Liver (tissue), 9 donors: Measurements from ENCODE around the gene CYBA. TPM values are rescaled to one million over a fixed set of nuclear protein-coding genes. Genes with fewer than 3 reads are reported as not detected.

Source experiments
- DNase-seq: peaks from one replicate; pipeline ENCODE4 v3.0.0-alpha.2; 2017; ENCODE audit warnings: low spot score
- H3K27ac ChIP-seq, 2 donors: one replicate each; pipeline ENCODE4 v1.7.0; 2013; ENCODE audit warnings: inconsistent platforms in 2 of 2, low read length in 2 of 2, control low read depth in 1 of 2, low read depth in 1 of 2, mild to moderate bottlenecking in 1 of 2
- H3K27me3 ChIP-seq, 4 donors: one replicate each; pipeline versions ENCODE4 v1.6.1 to v1.7.0; 2013; ENCODE audit warnings: low read length in 3 of 4, inconsistent platforms in 1 of 4, mild to moderate bottlenecking in 1 of 4, moderate library complexity in 1 of 4; ENCODE audit not compliant: control insufficient read depth in 4 of 4, insufficient read depth in 4 of 4
- H3K36me3 ChIP-seq, 4 donors: one replicate each; pipeline versions ENCODE4 v1.6.1 to v1.7.0; 2013; ENCODE audit warnings: low read length in 3 of 4, mild to moderate bottlenecking in 3 of 4, low read depth in 1 of 4, moderate library complexity in 1 of 4; ENCODE audit not compliant: control insufficient read depth in 4 of 4, insufficient read depth in 3 of 4
- H3K4me1 ChIP-seq, 4 donors: one replicate each; pipeline versions ENCODE4 v1.6.1 to v1.7.0; 2013; ENCODE audit warnings: low read length in 3 of 4, mild to moderate bottlenecking in 3 of 4, moderate library complexity in 1 of 4; ENCODE audit not compliant: control insufficient read depth in 4 of 4, insufficient read depth in 4 of 4
- H3K4me3 ChIP-seq, 3 donors: one replicate each; pipeline versions ENCODE4 v1.6.1 to v1.7.0; 2013; ENCODE audit warnings: low read length in 3 of 3, control low read depth in 1 of 3, low read depth in 1 of 3, mild to moderate bottlenecking in 1 of 3
- H3K9ac ChIP-seq, 2 donors: one replicate each; pipeline ENCODE4 v1.7.0; 2013; ENCODE audit warnings: low read length in 2 of 2, mild to moderate bottlenecking in 2 of 2, moderate library complexity in 2 of 2, control low read depth in 1 of 2, low read depth in 1 of 2
- H3K9me3 ChIP-seq, 4 donors: one replicate each; pipeline versions ENCODE4 v1.6.1 to v1.7.0; 2013; ENCODE audit warnings: low read length in 3 of 4; ENCODE audit not compliant: control insufficient read depth in 4 of 4
- EGR1 ChIP-seq, 2 donors: IDR thresholded peaks; 2 replicates each; pipeline ENCODE4 v1.6.1; 2016 to 2018; ENCODE audit warnings: antibody characterized with exemption in 2 of 2, low read depth in 2 of 2
- FOXA1 ChIP-seq: IDR thresholded peaks from 2 replicates; pipeline ENCODE4 v1.6.1; 2016; ENCODE audit warnings: antibody characterized with exemption
- FOXA2 ChIP-seq: IDR thresholded peaks from 2 replicates; pipeline ENCODE4 v1.6.1; 2016; ENCODE audit warnings: antibody characterized with exemption
- GABPA ChIP-seq, 2 donors: IDR thresholded peaks in 1 of 2; conservative IDR thresholded peaks in 1 of 2; 2 replicates each; pipeline ENCODE4 v1.6.1; 2016; ENCODE audit warnings: antibody characterized with exemption in 2 of 2, mild to moderate bottlenecking in 1 of 2, moderate library complexity in 1 of 2
- HNF4A ChIP-seq, 2 donors: conservative IDR thresholded peaks; 2 replicates each; pipeline ENCODE4 v1.6.1; 2016; ENCODE audit warnings: antibody characterized with exemption in 2 of 2, mild to moderate bottlenecking in 2 of 2
- HNF4G ChIP-seq: IDR thresholded peaks from 2 replicates; pipeline ENCODE4 v1.6.1; 2016; ENCODE audit warnings: antibody characterized with exemption
- NR2F2 ChIP-seq: IDR thresholded peaks from 2 replicates; pipeline ENCODE4 v1.6.1; 2016; ENCODE audit warnings: antibody characterized with exemption
- RAD21 ChIP-seq, 2 donors: IDR thresholded peaks; 2 replicates each; pipeline ENCODE4 v1.6.1; 2016; ENCODE audit warnings: antibody characterized with exemption in 2 of 2, mild to moderate bottlenecking in 2 of 2
- RXRA ChIP-seq, 2 donors: IDR thresholded peaks; 2 replicates each; pipeline ENCODE4 v1.6.1; 2017 to 2018; ENCODE audit warnings: antibody characterized with exemption in 2 of 2, mild to moderate bottlenecking in 1 of 2
- SP1 ChIP-seq: IDR thresholded peaks from 2 replicates; pipeline ENCODE4 v1.6.1; 2018; ENCODE audit warnings: antibody characterized with exemption, mild to moderate bottlenecking
- TAF1 ChIP-seq: conservative IDR thresholded peaks from 2 replicates; pipeline ENCODE4 v1.6.1; 2016; ENCODE audit warnings: antibody characterized with exemption, mild to moderate bottlenecking
- YY1 ChIP-seq: IDR thresholded peaks from 2 replicates; pipeline ENCODE4 v1.6.1; 2016; ENCODE audit warnings: antibody characterized with exemption, mild to moderate bottlenecking
- WGBS: extraction: QIAGEN DNeasy Blood & Tissue Kit; methylation state at CpG from one replicate; pipeline ENCODE4 v1.1.7; 2013; 5-methylcytosine and 5-hydroxymethylcytosine counted together
- polyA plus RNA-seq, 2 donors: library from polyadenylated mRNA; stranded (reverse) in 1 of 2; unstranded in 1 of 2; fragments of 200-250 nt in 1 of 2; fragments of >200 nt in 1 of 2; fragmentation: Nextera tagmentation in 1 of 2; extraction: Ambion mirVana in 1 of 2; gene quantifications; one replicate each; pipeline versions ENCODE4 v1.2.1 to v1.2.3, GENCODE V29; 2013 to 2015
- total RNA-seq, 2 donors: library from RNA; depleted of rRNA; stranded (reverse); fragments of >200 nt; gene quantifications; one replicate each; pipeline ENCODE4 v1.2.3, GENCODE V29; 2014
- TF ChIP-seq, protein P1 (sequence below): IDR thresholded peaks from 2 replicates; pipeline ENCODE4 v1.6.1; 2016; ENCODE audit warnings: antibody characterized with exemption, mild to moderate bottlenecking
- TF ChIP-seq, protein P2 (sequence below): IDR thresholded peaks from 2 replicates; pipeline ENCODE4 v1.6.1; 2016; ENCODE audit warnings: antibody characterized with exemption
- TF ChIP-seq, protein P3 (sequence below): fragments of 150-350 bp; IDR thresholded peaks from 2 replicates; pipeline ENCODE4 v1.5.1; 2017; ENCODE audit warnings: improper control_type of control experiment, low read depth, low read length; ENCODE audit not compliant: missing input control
- TF ChIP-seq, protein P4 (sequence below): IDR thresholded peaks from 2 replicates; pipeline ENCODE4 v1.6.1; 2016; ENCODE audit warnings: antibody characterized with exemption
- TF ChIP-seq, protein P5 (sequence below): IDR thresholded peaks from 2 replicates; pipeline ENCODE4 v1.6.1; 2016; ENCODE audit warnings: antibody characterized with exemption
- donor health status: healthy.
- donor health status: healthy.
- donor health status: healthy.
- donor health status: healthy.
- donor health status: healthy.

CYBA gene
- total and polyA plus RNA-seq, 4 donors, result 39.0 to 217 (median 52.6) TPM

DNA sequence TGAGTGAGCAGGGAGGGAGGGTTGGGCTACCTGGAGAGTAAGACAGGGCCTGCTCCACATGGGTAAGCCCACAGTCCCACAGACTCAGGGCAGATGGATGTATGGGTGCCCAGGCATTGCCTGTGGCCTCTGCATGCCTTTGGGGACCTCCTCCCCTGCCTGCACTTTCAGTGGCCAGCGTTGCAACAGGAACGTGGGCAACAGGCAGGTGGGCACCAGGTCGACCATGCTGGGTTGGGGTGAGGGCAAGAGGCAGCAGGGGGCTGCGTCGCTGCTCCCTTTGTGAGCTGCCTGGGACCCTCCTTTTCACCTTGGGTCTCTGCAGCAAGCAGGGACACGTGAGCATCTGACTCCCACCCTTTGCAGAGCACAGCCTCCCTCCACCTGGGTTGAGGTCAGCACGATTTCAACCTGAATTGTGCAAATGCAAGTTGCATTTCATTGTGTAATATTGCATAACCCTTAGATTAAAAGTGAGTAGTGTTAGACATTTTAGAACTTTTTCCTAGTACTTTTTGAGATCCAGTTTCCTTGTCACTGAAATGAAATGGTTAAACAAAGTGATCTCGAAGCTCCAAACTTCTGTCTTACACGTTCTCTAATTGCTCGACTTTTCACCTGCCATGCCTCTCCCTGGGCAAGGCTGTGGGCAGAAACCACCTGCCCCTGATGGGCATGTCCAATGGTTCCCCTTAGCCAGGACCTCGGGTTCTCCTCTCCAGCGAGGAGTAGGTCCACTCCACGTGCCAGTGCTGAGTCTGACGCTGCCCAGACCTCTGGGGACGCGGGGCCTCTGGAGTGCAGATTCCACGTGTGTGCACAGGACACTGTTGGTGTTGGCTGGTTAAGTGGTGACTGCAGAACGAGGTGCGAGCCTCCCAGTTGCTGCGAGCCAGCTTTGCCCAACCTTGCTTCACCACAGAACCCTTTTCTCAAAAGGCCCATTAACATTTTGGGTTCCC, 45.4 kb downstream of the CYBA start:
- Histone ChIP-seq H3K4me1 (peaks cover 0 to 26% (median 24%) of the 10 kb centered on the region in 4 donors), H3K9ac (no peak overlapping the region), H3K4me3 (no peak overlapping the region), H3K36me3 (peaks cover 5 to 43% (median 15%) of the 10 kb centered on the region in 4 donors), H3K27me3 (no peaks in the 10 kb centered on the region), H3K27ac (no peak overlapping the region), H3K9me3 (no peaks in the 10 kb centered on the region)
- 87% methylated on average over 20 of the region's 20 CpGs for WGBS
- TF ChIP-seq, protein P1, sequence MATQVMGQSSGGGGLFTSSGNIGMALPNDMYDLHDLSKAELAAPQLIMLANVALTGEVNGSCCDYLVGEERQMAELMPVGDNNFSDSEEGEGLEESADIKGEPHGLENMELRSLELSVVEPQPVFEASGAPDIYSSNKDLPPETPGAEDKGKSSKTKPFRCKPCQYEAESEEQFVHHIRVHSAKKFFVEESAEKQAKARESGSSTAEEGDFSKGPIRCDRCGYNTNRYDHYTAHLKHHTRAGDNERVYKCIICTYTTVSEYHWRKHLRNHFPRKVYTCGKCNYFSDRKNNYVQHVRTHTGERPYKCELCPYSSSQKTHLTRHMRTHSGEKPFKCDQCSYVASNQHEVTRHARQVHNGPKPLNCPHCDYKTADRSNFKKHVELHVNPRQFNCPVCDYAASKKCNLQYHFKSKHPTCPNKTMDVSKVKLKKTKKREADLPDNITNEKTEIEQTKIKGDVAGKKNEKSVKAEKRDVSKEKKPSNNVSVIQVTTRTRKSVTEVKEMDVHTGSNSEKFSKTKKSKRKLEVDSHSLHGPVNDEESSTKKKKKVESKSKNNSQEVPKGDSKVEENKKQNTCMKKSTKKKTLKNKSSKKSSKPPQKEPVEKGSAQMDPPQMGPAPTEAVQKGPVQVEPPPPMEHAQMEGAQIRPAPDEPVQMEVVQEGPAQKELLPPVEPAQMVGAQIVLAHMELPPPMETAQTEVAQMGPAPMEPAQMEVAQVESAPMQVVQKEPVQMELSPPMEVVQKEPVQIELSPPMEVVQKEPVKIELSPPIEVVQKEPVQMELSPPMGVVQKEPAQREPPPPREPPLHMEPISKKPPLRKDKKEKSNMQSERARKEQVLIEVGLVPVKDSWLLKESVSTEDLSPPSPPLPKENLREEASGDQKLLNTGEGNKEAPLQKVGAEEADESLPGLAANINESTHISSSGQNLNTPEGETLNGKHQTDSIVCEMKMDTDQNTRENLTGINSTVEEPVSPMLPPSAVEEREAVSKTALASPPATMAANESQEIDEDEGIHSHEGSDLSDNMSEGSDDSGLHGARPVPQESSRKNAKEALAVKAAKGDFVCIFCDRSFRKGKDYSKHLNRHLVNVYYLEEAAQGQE, result no peak
- TF ChIP-seq, protein P2, sequence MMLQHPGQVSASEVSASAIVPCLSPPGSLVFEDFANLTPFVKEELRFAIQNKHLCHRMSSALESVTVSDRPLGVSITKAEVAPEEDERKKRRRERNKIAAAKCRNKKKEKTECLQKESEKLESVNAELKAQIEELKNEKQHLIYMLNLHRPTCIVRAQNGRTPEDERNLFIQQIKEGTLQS, result no peak
- TF ChIP-seq NR2F2 (no peak), FOXA2 (no peak), TAF1 (no peak), EGR1 (IDR thresholded peaks at IDR 0.05; ENCODE audit: low read depth in 2 of 2) (no peak), GABPA (IDR thresholded peaks at IDR 0.05 in 1 of 2, conservative IDR thresholded peaks at IDR 0.05 in 1 of 2) (no peak), RXRA (IDR thresholded peaks at IDR 0.05) (peak in 1 of 2 donors; percentile 63), HNF4A (conservative IDR thresholded peaks at IDR 0.05) (peak in 1 of 2 donors; percentile 18), SP1 (no peak), YY1 (no peak), RAD21 (IDR thresholded peaks at IDR 0.05) (no peak), HNF4G (no peak)
- TF ChIP-seq, protein P3, sequence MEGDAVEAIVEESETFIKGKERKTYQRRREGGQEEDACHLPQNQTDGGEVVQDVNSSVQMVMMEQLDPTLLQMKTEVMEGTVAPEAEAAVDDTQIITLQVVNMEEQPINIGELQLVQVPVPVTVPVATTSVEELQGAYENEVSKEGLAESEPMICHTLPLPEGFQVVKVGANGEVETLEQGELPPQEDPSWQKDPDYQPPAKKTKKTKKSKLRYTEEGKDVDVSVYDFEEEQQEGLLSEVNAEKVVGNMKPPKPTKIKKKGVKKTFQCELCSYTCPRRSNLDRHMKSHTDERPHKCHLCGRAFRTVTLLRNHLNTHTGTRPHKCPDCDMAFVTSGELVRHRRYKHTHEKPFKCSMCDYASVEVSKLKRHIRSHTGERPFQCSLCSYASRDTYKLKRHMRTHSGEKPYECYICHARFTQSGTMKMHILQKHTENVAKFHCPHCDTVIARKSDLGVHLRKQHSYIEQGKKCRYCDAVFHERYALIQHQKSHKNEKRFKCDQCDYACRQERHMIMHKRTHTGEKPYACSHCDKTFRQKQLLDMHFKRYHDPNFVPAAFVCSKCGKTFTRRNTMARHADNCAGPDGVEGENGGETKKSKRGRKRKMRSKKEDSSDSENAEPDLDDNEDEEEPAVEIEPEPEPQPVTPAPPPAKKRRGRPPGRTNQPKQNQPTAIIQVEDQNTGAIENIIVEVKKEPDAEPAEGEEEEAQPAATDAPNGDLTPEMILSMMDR, result no peak
- DNase-seq, result no peak

DNA sequence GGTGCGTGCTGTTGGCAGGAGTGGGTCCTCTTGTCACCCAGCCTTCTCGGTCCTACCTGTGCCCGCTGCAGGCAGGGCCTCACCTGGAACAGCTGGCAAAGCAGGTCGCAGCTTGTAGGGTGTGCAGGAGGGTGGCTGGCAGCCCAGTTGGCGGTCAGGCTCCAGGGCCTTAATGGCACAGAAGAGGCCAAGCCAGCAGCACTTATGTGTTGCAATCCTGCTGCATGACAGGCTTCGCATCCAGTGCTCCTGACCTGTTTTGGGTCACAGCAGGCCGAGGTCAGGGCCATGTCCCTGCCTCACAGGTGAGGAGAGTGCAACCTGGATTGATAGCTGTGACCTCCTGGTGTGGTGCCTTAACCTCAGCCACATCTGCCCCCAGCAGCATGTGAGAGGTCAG, 48.8 kb downstream of the CYBA start:
- peaks cover 0 to 51% (median 40%) of the 10 kb centered on the region in 4 donors for H3K4me1 ChIP-seq
- no peak overlapping the region for H3K4me3 ChIP-seq
- DNase-seq, result peak; percentile 66
- WGBS, result 49% methylated on average over 7 of the region's 7 CpGs
- peak overlapping the region; percentile 66 to 81 for H3K27ac ChIP-seq
- H3K9ac ChIP-seq, result no peak overlapping the region
- no peaks in the 10 kb centered on the region for H3K27me3 ChIP-seq
- H3K9me3 ChIP-seq, result no peaks in the 10 kb centered on the region
- peaks cover 7 to 30% (median 13%) of the 10 kb centered on the region in 4 donors for H3K36me3 ChIP-seq
- TF ChIP-seq RAD21 (IDR thresholded peaks at IDR 0.05) (peak; percentile 28 to 60), TAF1 (no peak), SP1 (peak; percentile 92), RXRA (IDR thresholded peaks at IDR 0.05) (peak; percentile 100), YY1 (peak; percentile 78), HNF4A (conservative IDR thresholded peaks at IDR 0.05) (peak; percentile 85 to 87), HNF4G (peak; percentile 35), GABPA (IDR thresholded peaks at IDR 0.05 in 1 of 2, conservative IDR thresholded peaks at IDR 0.05 in 1 of 2) (peak in 1 of 2 donors; percentile 31), FOXA2 (peak; percentile 70), NR2F2 (peak; percentile 99), FOXA1 (no peak)
- TF ChIP-seq, protein P4, sequence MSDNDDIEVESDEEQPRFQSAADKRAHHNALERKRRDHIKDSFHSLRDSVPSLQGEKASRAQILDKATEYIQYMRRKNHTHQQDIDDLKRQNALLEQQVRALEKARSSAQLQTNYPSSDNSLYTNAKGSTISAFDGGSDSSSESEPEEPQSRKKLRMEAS, result peak; percentile 96
- TF ChIP-seq, protein P1, result peak; percentile 38
- TF ChIP-seq, protein P5, sequence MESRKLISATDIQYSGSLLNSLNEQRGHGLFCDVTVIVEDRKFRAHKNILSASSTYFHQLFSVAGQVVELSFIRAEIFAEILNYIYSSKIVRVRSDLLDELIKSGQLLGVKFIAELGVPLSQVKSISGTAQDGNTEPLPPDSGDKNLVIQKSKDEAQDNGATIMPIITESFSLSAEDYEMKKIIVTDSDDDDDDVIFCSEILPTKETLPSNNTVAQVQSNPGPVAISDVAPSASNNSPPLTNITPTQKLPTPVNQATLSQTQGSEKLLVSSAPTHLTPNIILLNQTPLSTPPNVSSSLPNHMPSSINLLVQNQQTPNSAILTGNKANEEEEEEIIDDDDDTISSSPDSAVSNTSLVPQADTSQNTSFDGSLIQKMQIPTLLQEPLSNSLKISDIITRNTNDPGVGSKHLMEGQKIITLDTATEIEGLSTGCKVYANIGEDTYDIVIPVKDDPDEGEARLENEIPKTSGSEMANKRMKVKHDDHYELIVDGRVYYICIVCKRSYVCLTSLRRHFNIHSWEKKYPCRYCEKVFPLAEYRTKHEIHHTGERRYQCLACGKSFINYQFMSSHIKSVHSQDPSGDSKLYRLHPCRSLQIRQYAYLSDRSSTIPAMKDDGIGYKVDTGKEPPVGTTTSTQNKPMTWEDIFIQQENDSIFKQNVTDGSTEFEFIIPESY, result peak; percentile 92
- TF ChIP-seq, protein P2, result peak; percentile 54
